Fibroblast of lung (primary cell): ENCODE measurements around the gene ZNF285. TPM values are rescaled to one million over a fixed set of nuclear protein-coding genes. Genes with fewer than 3 reads are reported as not detected.

Experiments
- DNase-seq, 2 donors: peaks; one replicate each; pipeline versions ENCODE4 v3.0.0 to v3.0.0-alpha.2; 2010; ENCODE audit warnings: low read depth in 2 of 2
- H2AFZ ChIP-seq: 2 replicates; pipeline ENCODE4 v1.5.1; 2012; ENCODE audit warnings: low read length, control low read depth, inconsistent platforms
- H3K27ac ChIP-seq: 2 replicates; pipeline ENCODE4 v1.5.1; 2011; ENCODE audit warnings: low read length, control low read depth; ENCODE audit not compliant: insufficient read depth
- H3K27me3 ChIP-seq: 2 replicates; pipeline ENCODE4 v1.5.1; 2011; ENCODE audit warnings: mild to moderate bottlenecking, low read length; ENCODE audit not compliant: control insufficient read depth, insufficient read depth
- H3K36me3 ChIP-seq: 2 replicates; pipeline ENCODE4 v1.5.1; 2011; ENCODE audit warnings: low read length; ENCODE audit not compliant: control insufficient read depth, insufficient read depth
- H3K4me1 ChIP-seq: 2 replicates; pipeline ENCODE4 v1.5.1; 2011; ENCODE audit warnings: low read length; ENCODE audit not compliant: control insufficient read depth, insufficient read depth; ENCODE audit errors: extremely low read depth
- H3K4me2 ChIP-seq: 2 replicates; pipeline ENCODE4 v1.5.1; 2011; ENCODE audit warnings: low read length, control low read depth; ENCODE audit not compliant: insufficient read depth; ENCODE audit errors: extremely low read depth
- H3K4me3 ChIP-seq, 4 experiments: fragments of 200-600 bp in 1 of 4; sonication (generic) in 1 of 4; replicated peaks in 1 of 4; 2 replicates each; pipeline ENCODE4 v1.5.1; 2011 to 2016; ENCODE audit warnings: low read length in 4 of 4, low read depth in 3 of 4, mild to moderate bottlenecking in 3 of 4, control low read depth in 2 of 4, inconsistent platforms in 1 of 4, mixed read lengths in 1 of 4; ENCODE audit not compliant: insufficient read depth in 1 of 4; ENCODE audit errors: control extremely low read depth in 1 of 4
- H3K79me2 ChIP-seq: 2 replicates; pipeline ENCODE4 v1.5.1; 2012; ENCODE audit warnings: mild to moderate bottlenecking, low read length, inconsistent platforms; ENCODE audit not compliant: control insufficient read depth, insufficient read depth
- H3K9ac ChIP-seq: 2 replicates; pipeline ENCODE4 v1.5.1; 2011; ENCODE audit warnings: mild to moderate bottlenecking, low read length, control low read depth; ENCODE audit not compliant: insufficient read depth
- H3K9me3 ChIP-seq: 2 replicates; pipeline ENCODE4 v1.5.1; 2012; ENCODE audit warnings: low read depth, low read length; ENCODE audit not compliant: control insufficient read depth, insufficient read depth
- H4K20me1 ChIP-seq: 2 replicates; pipeline ENCODE4 v1.5.1; 2011; ENCODE audit warnings: low read length; ENCODE audit not compliant: control insufficient read depth, insufficient read depth; ENCODE audit errors: extremely low read depth
- EZH2 ChIP-seq: IDR thresholded peaks from 2 replicates; pipeline ENCODE4 v1.5.1; 2012; ENCODE audit warnings: low read length, control low read depth, mild to moderate bottlenecking; ENCODE audit errors: missing control alignments
- polyA minus RNA-seq: library from RNA; depleted of rRNA, polyadenylated mRNA; stranded (reverse); fragments of >200 nt; gene quantifications from 2 replicates; pipeline ENCODE4 v1.2.3, GENCODE V29; 2011; ENCODE audit warnings: low replicate concordance
- polyA plus RNA-seq, 2 donors: library from polyadenylated mRNA; depleted of rRNA in 1 of 2; stranded (reverse) in 1 of 2; unstranded in 1 of 2; fragments of >200 nt; gene quantifications; 2 replicates each; pipeline ENCODE4 v1.2.1, GENCODE V29; 2011 to 2012; ENCODE audit warnings: missing spikeins in 1 of 2
- total RNA-seq: library from RNA; depleted of rRNA; stranded (reverse); fragments of >200 nt; gene quantifications from 2 replicates; pipeline ENCODE4 v1.2.1, GENCODE V29; 2014
- TF ChIP-seq, protein P1 (sequence below), 2 donors: IDR thresholded peaks in 1 of 2; conservative IDR thresholded peaks in 1 of 2; 1 replicate in 1 of 2; 2 replicates in 1 of 2; pipeline ENCODE4 v1.5.1; 2011 to 2012; ENCODE audit warnings: low read length in 2 of 2, control low read depth in 1 of 2, inconsistent platforms in 1 of 2, low read depth in 1 of 2, mild to moderate bottlenecking in 1 of 2

Gene ZNF285
- total RNA-seq (5.0 and 5.6 TPM in 2 replicates), polyA plus RNA-seq (0.94 and 1.9 TPM in 2 replicates), polyA minus RNA-seq (0.41 and 1.8 TPM in 2 replicates)
- 0.85 and 1.8 TPM in 2 replicates for polyA plus RNA-seq (2012)

DNA sequence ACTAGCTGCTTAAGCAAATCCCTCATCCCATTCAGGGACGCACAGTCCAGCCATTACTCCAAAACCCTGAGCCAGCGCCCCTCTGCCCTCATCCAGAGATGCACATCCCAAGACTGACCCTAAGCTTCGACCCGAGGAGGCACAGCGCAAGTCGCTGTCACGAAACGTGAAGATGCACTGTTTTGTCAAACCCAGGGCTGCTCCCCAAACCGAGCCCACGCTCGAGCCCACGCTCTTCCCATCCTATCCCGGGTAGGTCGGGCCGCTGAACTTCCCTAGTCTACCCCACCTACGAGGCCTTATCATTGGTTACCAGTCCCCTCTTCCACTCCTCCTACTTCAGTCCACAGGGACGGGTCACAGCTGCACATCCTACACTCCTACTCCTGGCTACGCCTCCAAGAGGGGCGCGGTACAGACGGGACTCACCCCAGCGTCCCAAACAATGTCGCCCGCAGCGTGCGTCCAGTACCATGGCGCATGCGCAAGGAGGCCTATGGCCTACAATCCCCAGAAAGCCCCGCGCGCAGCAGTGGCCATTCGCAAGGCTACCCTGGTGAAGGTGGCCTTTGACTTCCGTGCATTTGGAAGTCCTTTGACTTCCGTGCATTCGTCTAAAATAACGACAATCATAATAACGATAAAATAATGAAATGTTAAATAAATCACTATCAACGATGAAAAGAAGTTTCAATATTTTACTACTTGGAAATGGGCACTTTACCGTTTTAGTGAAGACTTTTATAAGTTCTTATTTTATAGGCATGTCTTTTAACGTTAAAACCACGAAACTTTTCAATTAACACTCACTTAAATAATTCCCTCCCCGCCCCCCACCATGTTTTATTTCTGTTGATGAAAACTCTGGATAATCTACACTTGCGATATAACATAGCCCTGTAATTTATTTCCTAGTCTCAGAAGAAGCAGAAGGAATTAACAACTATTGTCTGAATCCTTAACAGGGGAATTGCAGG lies at the start of gene ZNF285:
TSS of gene ZNF285 (minus strand) at position 470 of the 977 bp plus-strand sequence. CDS start 4,395 bp downstream, outside the sequence.
- peak within 1 kb of the TSS; percentile 76 for H3K4me2 ChIP-seq
- no peaks in the 10 kb centered on the region for H3K36me3 ChIP-seq
- no peak within 1 kb of the TSS for H3K9ac ChIP-seq
- H3K79me2 ChIP-seq: no peaks in the 10 kb centered on the region
- no peaks in the 10 kb centered on the region for H3K27me3 ChIP-seq
- peak; percentile 97 for DNase-seq
- H3K4me3 ChIP-seq: peak within 1 kb of the TSS; percentile 37 to 94 (median 66)
- no peaks in the 10 kb centered on the region for H4K20me1 ChIP-seq
- H3K27ac ChIP-seq: no peak within 1 kb of the TSS
- no peak for TF ChIP-seq EZH2
- TF ChIP-seq, protein P1, sequence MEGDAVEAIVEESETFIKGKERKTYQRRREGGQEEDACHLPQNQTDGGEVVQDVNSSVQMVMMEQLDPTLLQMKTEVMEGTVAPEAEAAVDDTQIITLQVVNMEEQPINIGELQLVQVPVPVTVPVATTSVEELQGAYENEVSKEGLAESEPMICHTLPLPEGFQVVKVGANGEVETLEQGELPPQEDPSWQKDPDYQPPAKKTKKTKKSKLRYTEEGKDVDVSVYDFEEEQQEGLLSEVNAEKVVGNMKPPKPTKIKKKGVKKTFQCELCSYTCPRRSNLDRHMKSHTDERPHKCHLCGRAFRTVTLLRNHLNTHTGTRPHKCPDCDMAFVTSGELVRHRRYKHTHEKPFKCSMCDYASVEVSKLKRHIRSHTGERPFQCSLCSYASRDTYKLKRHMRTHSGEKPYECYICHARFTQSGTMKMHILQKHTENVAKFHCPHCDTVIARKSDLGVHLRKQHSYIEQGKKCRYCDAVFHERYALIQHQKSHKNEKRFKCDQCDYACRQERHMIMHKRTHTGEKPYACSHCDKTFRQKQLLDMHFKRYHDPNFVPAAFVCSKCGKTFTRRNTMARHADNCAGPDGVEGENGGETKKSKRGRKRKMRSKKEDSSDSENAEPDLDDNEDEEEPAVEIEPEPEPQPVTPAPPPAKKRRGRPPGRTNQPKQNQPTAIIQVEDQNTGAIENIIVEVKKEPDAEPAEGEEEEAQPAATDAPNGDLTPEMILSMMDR (conservative IDR thresholded peaks at IDR 0.05 in 1 of 2, IDR thresholded peaks at IDR 0.05 in 1 of 2; ENCODE audit: low read depth in 1 of 2, low read length in 2 of 2): no peak
- H3K9me3 ChIP-seq: no peaks in the 10 kb centered on the region
- H3K4me1 ChIP-seq: no peaks in the 10 kb centered on the region
- H2AFZ ChIP-seq: peak within 1 kb of the TSS; percentile 91

DNA sequence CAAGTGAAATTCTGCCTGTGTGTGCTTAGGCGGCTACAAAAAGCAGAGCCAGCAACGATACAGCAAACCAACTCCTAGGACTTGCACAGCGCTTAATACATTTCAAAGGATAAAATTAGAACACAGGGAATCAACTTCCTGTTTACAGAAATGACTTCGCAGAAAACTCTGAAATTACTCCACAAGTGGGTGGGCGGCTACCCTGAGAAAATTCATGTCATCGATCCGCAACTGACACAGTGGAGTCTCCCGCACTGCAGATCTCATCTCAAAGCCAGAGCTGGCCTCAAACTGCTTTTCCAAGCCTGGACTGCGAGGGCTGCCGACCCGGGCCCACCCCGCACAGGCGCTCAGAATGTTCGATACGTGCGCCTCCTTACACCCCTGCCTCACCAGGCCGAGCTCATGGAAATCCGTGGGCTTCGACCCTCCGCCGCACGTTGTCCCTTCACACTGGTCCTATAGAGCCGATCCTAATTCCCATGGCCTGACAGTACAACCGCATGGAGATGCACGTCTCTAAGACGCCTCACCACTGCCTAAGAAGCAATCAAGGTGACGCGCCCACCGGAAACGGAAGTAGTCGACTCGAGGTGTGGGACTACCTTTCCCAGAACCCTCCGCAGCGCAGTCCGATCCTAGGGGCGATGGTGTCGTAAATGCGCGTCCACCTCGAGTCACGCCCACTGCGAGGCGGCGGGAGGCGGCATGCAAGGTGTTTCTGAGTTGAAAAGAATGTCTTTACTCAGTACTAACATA lies 46.7 kb upstream of the ZNF285 start, which contains the start of gene ZNF229:
TSS of gene ZNF229 (minus strand) at position 557 of the 759 bp plus-strand sequence. CDS start 5,625 bp downstream, outside the sequence.
- H3K9me3 ChIP-seq: no peaks in the 10 kb centered on the region
- peak within 1 kb of the TSS; percentile 67 for H3K9ac ChIP-seq
- no peaks in the 10 kb centered on the region for H3K4me1 ChIP-seq
- DNase-seq: peak; percentile 95 to 98
- H3K4me2 ChIP-seq: peak within 1 kb of the TSS; percentile 91
- H4K20me1 ChIP-seq: no peaks in the 10 kb centered on the region
- H3K4me3 ChIP-seq: peak within 1 kb of the TSS; percentile 66 to 93 (median 80)
- H3K27me3 ChIP-seq: no peaks in the 10 kb centered on the region
- peak within 1 kb of the TSS; percentile 86 for H3K27ac ChIP-seq
- TF ChIP-seq EZH2: no peak
- TF ChIP-seq, protein P1 (conservative IDR thresholded peaks at IDR 0.05 in 1 of 2, IDR thresholded peaks at IDR 0.05 in 1 of 2; ENCODE audit: low read depth in 1 of 2, low read length in 2 of 2): no peak
- no peaks in the 10 kb centered on the region for H3K79me2 ChIP-seq
- peak within 1 kb of the TSS; percentile 89 for H2AFZ ChIP-seq
- peaks cover 2% of the 10 kb centered on the region for H3K36me3 ChIP-seq
